Measurements from ENCODE around the gene WWOX. TPM values are rescaled to one million over a fixed set of nuclear protein-coding genes. Genes with fewer than 3 reads are reported as not detected.

Gene WWOX
- polyA plus RNA-seq, 1 donor from 2014 or later, result 25.6 TPM

DNA sequence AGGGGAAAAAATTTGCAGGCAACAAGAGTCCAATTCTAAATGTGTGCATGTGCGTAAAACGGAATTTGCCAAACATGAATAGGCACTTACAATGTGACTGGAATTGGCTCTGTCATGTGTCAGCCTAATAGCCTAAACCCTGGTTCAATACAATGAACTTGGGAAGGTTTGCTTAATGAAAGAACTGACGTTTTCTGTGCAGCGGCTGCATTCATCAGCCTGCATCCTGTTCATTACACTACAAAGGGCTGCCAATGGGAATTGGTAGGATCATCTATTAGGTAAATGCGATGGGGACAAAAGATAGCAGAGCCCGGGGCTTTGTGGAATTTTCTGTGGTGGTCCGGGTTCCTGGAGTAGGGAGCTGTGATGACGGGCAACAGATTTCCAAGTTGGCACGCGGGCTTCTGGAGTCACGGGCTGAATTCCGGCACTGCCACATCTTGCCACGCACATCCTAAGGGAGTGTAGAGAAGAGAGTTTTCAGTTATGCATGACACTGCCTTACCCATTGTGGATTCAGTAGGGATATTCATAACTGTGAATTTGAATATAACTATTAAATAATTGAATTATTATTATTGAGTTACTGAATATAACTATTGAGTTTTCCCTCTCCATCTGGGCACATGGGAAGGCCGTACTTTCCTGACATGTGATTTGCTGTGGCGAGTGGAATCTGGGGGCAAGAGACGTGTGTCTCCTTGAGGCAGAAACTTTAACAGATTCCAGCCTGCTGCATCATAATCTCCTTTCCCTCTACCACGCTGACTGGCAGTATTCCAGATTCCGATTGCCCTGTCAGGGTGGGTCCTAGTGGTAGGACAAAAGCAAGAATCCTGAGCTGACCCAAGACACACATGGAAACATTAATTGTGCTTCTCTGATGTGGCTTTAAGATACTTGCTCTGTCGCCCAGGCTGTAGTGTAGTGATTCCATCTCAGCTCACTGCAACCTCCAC is 565.6 kb downstream of the WWOX start:
- H3K4me2 ChIP-seq (ENCODE audit: low read length), result no peak overlapping the region
- no peak overlapping the region for H3K27ac ChIP-seq (ENCODE audit: low read length)
- H3K27me3 ChIP-seq (ENCODE audit: insufficient read depth, low read depth, low read length), result no peaks in the 10 kb centered on the region
- H3F3A ChIP-seq (ENCODE audit: insufficient read depth, low read length, poor library complexity, severe bottlenecking), result no peaks in the 10 kb centered on the region
- H4K20me1 ChIP-seq (ENCODE audit: insufficient read depth), result no peaks in the 10 kb centered on the region
- no peak overlapping the region for H3K4me3 ChIP-seq (ENCODE audit: low read length)
- H3K9me3 ChIP-seq (ENCODE audit: low read length), result no peaks in the 10 kb centered on the region
- no peak for TF ChIP-seq RAD21 (conservative IDR thresholded peaks at IDR 0.05)
- TF ChIP-seq MXI1 (conservative IDR thresholded peaks at IDR 0.05; ENCODE audit: poor library complexity, severe bottlenecking), result no peak
- no peak for TF ChIP-seq EZH2 (IDR thresholded peaks at IDR 0.05; ENCODE audit: borderline replicate concordance, insufficient read depth, low read length, poor library complexity, severe bottlenecking)
- no peak for TF ChIP-seq TAF1 (IDR thresholded peaks at IDR 0.05; ENCODE audit: low read depth)
- TF ChIP-seq POLR2AphosphoS5 (IDR thresholded peaks at IDR 0.05), result no peak
- TF ChIP-seq, protein P1, sequence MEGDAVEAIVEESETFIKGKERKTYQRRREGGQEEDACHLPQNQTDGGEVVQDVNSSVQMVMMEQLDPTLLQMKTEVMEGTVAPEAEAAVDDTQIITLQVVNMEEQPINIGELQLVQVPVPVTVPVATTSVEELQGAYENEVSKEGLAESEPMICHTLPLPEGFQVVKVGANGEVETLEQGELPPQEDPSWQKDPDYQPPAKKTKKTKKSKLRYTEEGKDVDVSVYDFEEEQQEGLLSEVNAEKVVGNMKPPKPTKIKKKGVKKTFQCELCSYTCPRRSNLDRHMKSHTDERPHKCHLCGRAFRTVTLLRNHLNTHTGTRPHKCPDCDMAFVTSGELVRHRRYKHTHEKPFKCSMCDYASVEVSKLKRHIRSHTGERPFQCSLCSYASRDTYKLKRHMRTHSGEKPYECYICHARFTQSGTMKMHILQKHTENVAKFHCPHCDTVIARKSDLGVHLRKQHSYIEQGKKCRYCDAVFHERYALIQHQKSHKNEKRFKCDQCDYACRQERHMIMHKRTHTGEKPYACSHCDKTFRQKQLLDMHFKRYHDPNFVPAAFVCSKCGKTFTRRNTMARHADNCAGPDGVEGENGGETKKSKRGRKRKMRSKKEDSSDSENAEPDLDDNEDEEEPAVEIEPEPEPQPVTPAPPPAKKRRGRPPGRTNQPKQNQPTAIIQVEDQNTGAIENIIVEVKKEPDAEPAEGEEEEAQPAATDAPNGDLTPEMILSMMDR (IDR thresholded peaks at IDR 0.05; ENCODE audit: poor library complexity, severe bottlenecking), result no peak
- no peak for TF ChIP-seq EP300 (conservative IDR thresholded peaks at IDR 0.05; ENCODE audit: poor library complexity, severe bottlenecking)
- TF ChIP-seq, protein P2, sequence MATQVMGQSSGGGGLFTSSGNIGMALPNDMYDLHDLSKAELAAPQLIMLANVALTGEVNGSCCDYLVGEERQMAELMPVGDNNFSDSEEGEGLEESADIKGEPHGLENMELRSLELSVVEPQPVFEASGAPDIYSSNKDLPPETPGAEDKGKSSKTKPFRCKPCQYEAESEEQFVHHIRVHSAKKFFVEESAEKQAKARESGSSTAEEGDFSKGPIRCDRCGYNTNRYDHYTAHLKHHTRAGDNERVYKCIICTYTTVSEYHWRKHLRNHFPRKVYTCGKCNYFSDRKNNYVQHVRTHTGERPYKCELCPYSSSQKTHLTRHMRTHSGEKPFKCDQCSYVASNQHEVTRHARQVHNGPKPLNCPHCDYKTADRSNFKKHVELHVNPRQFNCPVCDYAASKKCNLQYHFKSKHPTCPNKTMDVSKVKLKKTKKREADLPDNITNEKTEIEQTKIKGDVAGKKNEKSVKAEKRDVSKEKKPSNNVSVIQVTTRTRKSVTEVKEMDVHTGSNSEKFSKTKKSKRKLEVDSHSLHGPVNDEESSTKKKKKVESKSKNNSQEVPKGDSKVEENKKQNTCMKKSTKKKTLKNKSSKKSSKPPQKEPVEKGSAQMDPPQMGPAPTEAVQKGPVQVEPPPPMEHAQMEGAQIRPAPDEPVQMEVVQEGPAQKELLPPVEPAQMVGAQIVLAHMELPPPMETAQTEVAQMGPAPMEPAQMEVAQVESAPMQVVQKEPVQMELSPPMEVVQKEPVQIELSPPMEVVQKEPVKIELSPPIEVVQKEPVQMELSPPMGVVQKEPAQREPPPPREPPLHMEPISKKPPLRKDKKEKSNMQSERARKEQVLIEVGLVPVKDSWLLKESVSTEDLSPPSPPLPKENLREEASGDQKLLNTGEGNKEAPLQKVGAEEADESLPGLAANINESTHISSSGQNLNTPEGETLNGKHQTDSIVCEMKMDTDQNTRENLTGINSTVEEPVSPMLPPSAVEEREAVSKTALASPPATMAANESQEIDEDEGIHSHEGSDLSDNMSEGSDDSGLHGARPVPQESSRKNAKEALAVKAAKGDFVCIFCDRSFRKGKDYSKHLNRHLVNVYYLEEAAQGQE (IDR thresholded peaks at IDR 0.05; ENCODE audit: borderline replicate concordance), result no peak
- no peak for TF ChIP-seq SMC3 (conservative IDR thresholded peaks at IDR 0.05; ENCODE audit: poor library complexity)
- no peaks in the 10 kb centered on the region for H3K9me2 ChIP-seq (ENCODE audit: insufficient read depth, low read length)
- no peak overlapping the region for H3K9ac ChIP-seq (ENCODE audit: low read length)
- H3K36me3 ChIP-seq (ENCODE audit: insufficient read depth, low read length), result no peaks in the 10 kb centered on the region
- H2AFZ ChIP-seq (ENCODE audit: low read depth, low read length), result no peak overlapping the region
- no peaks in the 10 kb centered on the region for H3K79me2 ChIP-seq (replicated peaks; ENCODE audit: insufficient read depth, low read length)

DNA sequence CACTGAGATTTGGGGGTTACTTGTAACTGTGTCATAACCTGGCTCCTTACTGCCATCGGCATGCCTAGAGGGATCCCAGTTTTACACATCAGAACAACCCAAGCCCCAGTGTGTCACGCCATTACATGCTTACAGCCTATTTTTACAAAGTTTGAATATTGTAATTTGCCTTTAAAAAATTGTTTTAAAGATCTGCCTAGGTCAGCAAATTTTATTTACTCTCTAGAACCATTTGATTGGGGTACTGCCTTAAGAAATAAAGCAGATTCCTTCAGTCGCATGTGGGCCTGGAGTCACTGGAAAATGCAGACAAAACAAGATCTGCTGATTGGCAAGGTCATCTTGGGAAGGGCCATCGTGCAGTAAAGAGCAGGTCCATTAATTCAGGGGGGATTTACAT is 566.9 kb downstream of the WWOX start:
- H3K36me3 ChIP-seq (ENCODE audit: insufficient read depth, low read length), result no peaks in the 10 kb centered on the region
- H3F3A ChIP-seq (ENCODE audit: insufficient read depth, low read length, poor library complexity, severe bottlenecking), result no peaks in the 10 kb centered on the region
- no peak for TF ChIP-seq TAF1 (IDR thresholded peaks at IDR 0.05; ENCODE audit: low read depth)
- TF ChIP-seq EZH2 (IDR thresholded peaks at IDR 0.05; ENCODE audit: borderline replicate concordance, insufficient read depth, low read length, poor library complexity, severe bottlenecking), result no peak
- no peak for TF ChIP-seq POLR2AphosphoS5 (IDR thresholded peaks at IDR 0.05)
- TF ChIP-seq, protein P2 (IDR thresholded peaks at IDR 0.05; ENCODE audit: borderline replicate concordance), result no peak
- TF ChIP-seq, protein P1 (IDR thresholded peaks at IDR 0.05; ENCODE audit: poor library complexity, severe bottlenecking), result no peak
- no peak for TF ChIP-seq MXI1 (conservative IDR thresholded peaks at IDR 0.05; ENCODE audit: poor library complexity, severe bottlenecking)
- TF ChIP-seq SMC3 (conservative IDR thresholded peaks at IDR 0.05; ENCODE audit: poor library complexity), result no peak
- no peak for TF ChIP-seq EP300 (conservative IDR thresholded peaks at IDR 0.05; ENCODE audit: poor library complexity, severe bottlenecking)
- no peak for TF ChIP-seq RAD21 (conservative IDR thresholded peaks at IDR 0.05)
- no peaks in the 10 kb centered on the region for H3K9me2 ChIP-seq (ENCODE audit: insufficient read depth, low read length)
- H3K27me3 ChIP-seq (ENCODE audit: insufficient read depth, low read depth, low read length), result no peaks in the 10 kb centered on the region
- no peak overlapping the region for H2AFZ ChIP-seq (ENCODE audit: low read depth, low read length)
- no peak overlapping the region for H3K4me3 ChIP-seq (ENCODE audit: low read length)
- H4K20me1 ChIP-seq (ENCODE audit: insufficient read depth), result no peaks in the 10 kb centered on the region
- no peak overlapping the region for H3K4me2 ChIP-seq (ENCODE audit: low read length)
- H3K9me3 ChIP-seq (ENCODE audit: low read length), result no peaks in the 10 kb centered on the region
- no peaks in the 10 kb centered on the region for H3K79me2 ChIP-seq (replicated peaks; ENCODE audit: insufficient read depth, low read length)
- no peak overlapping the region for H3K27ac ChIP-seq (ENCODE audit: low read length)
- no peak overlapping the region for H3K9ac ChIP-seq (ENCODE audit: low read length)

All from neural cell (in vitro differentiated cells).